K562 (cell line): ENCODE measurements around the gene PLD5. TPM values are rescaled to one million over a fixed set of nuclear protein-coding genes. Genes with fewer than 3 reads are reported as not detected.
A peak's percentile ranks its signal among the peaks of the same experiment; 100 is the strongest.

ENCODE experiments used
- ATAC-seq: fragments of 200-7000 bp; cut with Tn5 transposase; 3 replicates; pipeline ENCODE4 v1.9.1; 2020; ENCODE audit warnings: moderate library complexity
- BruUV-seq: library from RNA; stranded (reverse); fragments of 400-500 nt; replicated peaks from 2 replicates; lab custom pipeline; 2021; lab: Mats Ljungman, UMichigan
- CTCF ChIA-PET: fragments of 300-600 bp; formaldehyde crosslinking; extraction: SDS; loops from one replicate; lab custom pipeline; 2021; ENCODE audit warnings: low intra/inter-chr PET ratio; lab: Yijun Ruan, JAX
- POLR2A ChIA-PET: fragments of 300-600, 350-650 bp; sonication (Branson Sonifier 250); formaldehyde crosslinking; extraction: SDS; loops from one replicate; lab custom pipeline; 2021; ENCODE audit warnings: antibody characterized with exemption, inconsistent platforms; lab: Yijun Ruan, JAX
- DNase-seq, 4 experiments: peaks; one replicate each; pipeline versions ENCODE4 v3.0.0 to v3.0.0-alpha.2; 2011 to 2018; ENCODE audit warnings: low spot score in 3 of 4, mixed read lengths in 3 of 4; ENCODE audit errors: extremely low read depth in 1 of 4
- FAIRE-seq: peaks from 2 replicates; lab custom pipeline; 2011; peaks lifted over from hg19 to GRCh38; lab: Jason Lieb, UNC
- H2AFZ ChIP-seq: 2 replicates; pipeline ENCODE4 v1.6.0; 2011; ENCODE audit warnings: low read depth, low read length, control low read depth, inconsistent platforms
- H3K27ac ChIP-seq: fragments of 200-600 bp; 3 replicates; pipeline ENCODE4 v1.8.0; 2011; ENCODE audit warnings: low read depth, mild to moderate bottlenecking, control low read depth, inconsistent platforms, low read length, moderate library complexity, mixed read lengths; ENCODE audit errors: extremely low read depth
- H3K27me3 ChIP-seq, 2 experiments: fragments of 300-600 bp in 1 of 2; 2 replicates in 1 of 2; 3 replicates in 1 of 2; pipeline versions ENCODE4 v1.6.0 to v1.8.0; 2011; ENCODE audit warnings: inconsistent platforms in 2 of 2, low read length in 2 of 2, mild to moderate bottlenecking in 1 of 2, mixed read lengths in 1 of 2, moderate library complexity in 1 of 2; ENCODE audit not compliant: control insufficient read depth in 2 of 2, insufficient read depth in 2 of 2
- H3K36me3 ChIP-seq: fragments of 300-600 bp; 3 replicates; pipeline ENCODE4 v1.8.0; 2011; ENCODE audit warnings: mild to moderate bottlenecking, low read length, inconsistent platforms; ENCODE audit not compliant: control insufficient read depth, insufficient read depth
- H3K4me1 ChIP-seq, 2 experiments: fragments of 200-600 bp in 1 of 2; replicated peaks in 1 of 2; 2 replicates in 1 of 2; 3 replicates in 1 of 2; pipeline versions ENCODE4 v1.5.1 to v1.8.0; 2011; ENCODE audit warnings: inconsistent platforms in 2 of 2, low read length in 2 of 2, mild to moderate bottlenecking in 1 of 2, mixed read lengths in 1 of 2, moderate library complexity in 1 of 2; ENCODE audit not compliant: control insufficient read depth in 2 of 2, insufficient read depth in 2 of 2
- H3K4me2 ChIP-seq: 2 replicates; pipeline ENCODE4 v1.6.1; 2011; ENCODE audit warnings: low read length, control low read depth, inconsistent platforms, mixed read lengths; ENCODE audit not compliant: insufficient read depth
- H3K4me3 ChIP-seq: fragments of 200-600 bp; sonication (generic), shearing (Covaris generic); 2 replicates; pipeline ENCODE4 v1.5.1; 2016; ENCODE audit warnings: control low read depth, inconsistent platforms
- H3K79me2 ChIP-seq: fragments of 200-600 bp; 3 replicates; pipeline ENCODE4 v1.8.0; 2011; ENCODE audit warnings: low read length, inconsistent platforms; ENCODE audit not compliant: control insufficient read depth, insufficient read depth
- H3K9ac ChIP-seq, 2 experiments: 2 replicates each; pipeline versions ENCODE4 v1.6.0 to v1.6.1; 2011; ENCODE audit warnings: low read depth in 2 of 2, low read length in 2 of 2, control low read depth in 1 of 2, inconsistent platforms in 1 of 2, mild to moderate bottlenecking in 1 of 2, mixed read lengths in 1 of 2; ENCODE audit not compliant: insufficient read depth in 1 of 2
- H3K9me1 ChIP-seq: one replicate; pipeline ENCODE4 v1.6.0; 2011; ENCODE audit warnings: inconsistent platforms, mild to moderate bottlenecking, low read length, moderate library complexity; ENCODE audit not compliant: control insufficient read depth, insufficient read depth
- H3K9me3 ChIP-seq: replicated peaks from 2 replicates; pipeline ENCODE4 v1.5.1; 2011; ENCODE audit warnings: low read depth, low read length, inconsistent platforms; ENCODE audit not compliant: control insufficient read depth, insufficient read depth
- H4K20me1 ChIP-seq: replicated peaks from 2 replicates; pipeline ENCODE4 v1.6.1; 2011; ENCODE audit warnings: low read length, inconsistent platforms, mixed read lengths; ENCODE audit not compliant: control insufficient read depth, insufficient read depth
- DPF2 ChIP-seq: fragments of 450-650 bp; IDR thresholded peaks from 2 replicates; pipeline ENCODE4 v1.6.1; 2016
- HSF4 ChIP-seq: fragments of 250-450 bp; sonication (Bioruptor Pico); IDR thresholded peaks from 2 replicates; pipeline ENCODE4 v2.1.2; 2022; ENCODE audit warnings: mild to moderate bottlenecking, moderate library complexity, borderline replicate concordance
- JUND ChIP-seq, 2 experiments: IDR thresholded peaks; 2 replicates in 1 of 2; 3 replicates in 1 of 2; pipeline ENCODE4 v1.6.1; 2011; ENCODE audit warnings: borderline replicate concordance in 2 of 2, low read depth in 2 of 2, low read length in 2 of 2, improper control_type of control experiment in 1 of 2, missing biosample characterization in 1 of 2, missing genetic modification characterization in 1 of 2, missing genetic modification reagents in 1 of 2
- NBN ChIP-seq: fragments of 450-650 bp; IDR thresholded peaks from 2 replicates; pipeline ENCODE4 v1.6.1; 2016; ENCODE audit warnings: low read depth, mild to moderate bottlenecking
- NFIC ChIP-seq: fragments of 450-650 bp; IDR thresholded peaks from 2 replicates; pipeline ENCODE4 v1.6.1; 2017; ENCODE audit warnings: mild to moderate bottlenecking, inconsistent platforms
- SNIP1 ChIP-seq: fragments of 450-650 bp; IDR thresholded peaks from 2 replicates; pipeline ENCODE4 v1.7.1; 2017; ENCODE audit warnings: low read depth, mild to moderate bottlenecking
- SRSF3 ChIP-seq: fragments of 200-400 bp; formaldehyde crosslinking; IDR thresholded peaks from 2 replicates; pipeline ENCODE4 v1.6.1; 2016; ENCODE audit warnings: mild to moderate bottlenecking, low read length, moderate library complexity; ENCODE audit not compliant: insufficient read depth
- U2AF2 ChIP-seq: fragments of 200-400 bp; formaldehyde crosslinking; optimal IDR thresholded peaks from 2 replicates; pipeline ENCODE3; 2017; ENCODE audit warnings: low read depth, mild to moderate bottlenecking, low read length
- ZNF165 ChIP-seq: fragments of 250-450 bp; sonication (Bioruptor Pico); IDR thresholded peaks from 2 replicates; pipeline ENCODE4 v1.4.0; 2020; ENCODE audit warnings: borderline replicate concordance
- ZNF232 ChIP-seq: sonication (generic); formaldehyde crosslinking; IDR thresholded peaks from 2 replicates; pipeline ENCODE4 v1.8.0; 2022; ENCODE audit warnings: mild to moderate bottlenecking, missing genetic modification reagents
- WGBS: fragments of 100-300 bp; shearing (Covaris generic); methylation state at CpG from one replicate; pipeline ENCODE4 v1.1.6; 2016; ENCODE audit warnings: low coverage, mixed read lengths; ENCODE audit not compliant: insufficient coverage; ENCODE audit errors: missing lambda C conversion rate; 5-methylcytosine and 5-hydroxymethylcytosine counted together
- in situ Hi-C: fragments of 300-500 bp; cut with MboI; formaldehyde crosslinking; loops from 4 replicates; pipeline ENCODE4 v1.15.0; 2018; ENCODE audit warnings: inconsistent platforms, mixed read lengths
- intact Hi-C: fragments of 100-400 bp; cut with micrococcal nuclease; formaldehyde crosslinking; loops from 2 replicates; pipeline ENCODE4 v1.14.2; 2022
- polyA plus RNA-seq, 8 experiments: library from polyadenylated mRNA; depleted of rRNA in 4 of 8; stranded (reverse) in 5 of 8; unstranded in 3 of 8; fragments of >200 nt; fragmentation: Nextera tagmentation in 2 of 8; fragmentation: Illumina TruSeq in 1 of 8; extraction: Ambion mirVana in 2 of 8; extraction: Trizol in 1 of 8; gene quantifications; 2 replicates each; pipeline versions ENCODE4 v1.2.1 to v1.2.3, GENCODE V29; 2011 to 2014; ENCODE audit warnings: inconsistent platforms in 1 of 8, missing spikeins in 1 of 8
- total RNA-seq, 7 experiments: library from RNA; depleted of rRNA in 6 of 7; stranded (reverse); fragments of >200 nt in 6 of 7; fragmentation: Illumina TruSeq in 2 of 7; extraction: Trizol in 2 of 7; gene quantifications; 2 replicates each; pipeline versions ENCODE4 v1.2.1 to v1.2.3, GENCODE V29; 2011 to 2021; ENCODE audit warnings: low replicate concordance in 1 of 7
- TF ChIP-seq, protein P1 (sequence below): fragments of 250-450 bp; sonication (Bioruptor Pico); IDR thresholded peaks from 2 replicates; pipeline ENCODE4 v1.6.1; 2021; ENCODE audit warnings: mild to moderate bottlenecking

The PLD5 gene
- total and polyA plus RNA-seq, 9 of the 15 experiments (the other 6 are each of a cell fraction or from before 2014, with no cell fraction given): not detected

DNA sequence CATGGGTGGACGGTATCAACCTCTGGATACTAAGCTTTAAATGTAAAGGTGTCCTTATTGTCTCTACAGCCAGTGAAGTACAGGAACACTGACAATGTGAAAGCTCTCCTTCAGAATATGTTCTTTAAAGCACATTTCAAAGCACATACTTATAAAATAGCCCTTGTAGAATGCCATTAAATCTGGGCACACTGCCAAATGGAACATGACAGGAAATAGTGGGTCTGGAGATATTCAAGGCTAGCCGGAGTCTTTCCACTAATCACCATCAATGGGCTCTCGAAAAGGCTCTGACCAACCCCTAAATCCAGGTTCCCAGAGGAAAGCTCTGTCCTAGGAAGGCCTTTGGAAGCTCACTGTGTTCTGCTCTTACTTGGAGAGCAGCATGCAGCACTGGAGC, 46.6 kb downstream of the PLD5 start:
- Histone ChIP-seq H3K9ac (no peak overlapping the region), H3K9me1 (no peaks in the 10 kb centered on the region), H3K79me2 (no peaks in the 10 kb centered on the region), H3K9me3 (no peaks in the 10 kb centered on the region), H3K4me3 (no peak overlapping the region), H3K27ac (no peak overlapping the region), H3K36me3 (no peaks in the 10 kb centered on the region), H3K4me1 (no peaks in the 10 kb centered on the region), H2AFZ (no peak overlapping the region), H3K4me2 (no peak overlapping the region), H3K27me3 (no peaks in the 10 kb centered on the region), H4K20me1 (no peaks in the 10 kb centered on the region)
- ChIA-PET POLR2A (interaction anchor here (0.6 to 0.7 kb wide), 2 partner anchors 25 to 383 kb away, joined by 3 read pairs; no protein-coding TSS in a partner anchor), CTCF (no interaction called here)
- intact Hi-C loops: no loop called here
- TF ChIP-seq ZNF165 (no peak), SRSF3 (no peak), NBN (no peak), ZNF232 (CRISPR knock-in tag) (no peak), NFIC (peak; percentile 51; the same call in 1 of the 2 replicates), DPF2 (no peak)
- TF ChIP-seq, protein P1, sequence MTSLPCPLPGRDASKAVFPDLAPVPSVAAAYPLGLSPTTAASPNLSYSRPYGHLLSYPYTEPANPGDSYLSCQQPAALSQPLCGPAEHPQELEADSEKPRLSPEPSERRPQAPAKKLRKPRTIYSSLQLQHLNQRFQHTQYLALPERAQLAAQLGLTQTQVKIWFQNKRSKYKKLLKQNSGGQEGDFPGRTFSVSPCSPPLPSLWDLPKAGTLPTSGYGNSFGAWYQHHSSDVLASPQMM: no peak
- in situ Hi-C loops: no loop called here
- no TSS peak for BruUV-seq
- ATAC-seq (no peak), FAIRE-seq (no peak), DNase-seq (no peak)
- WGBS: 0% methylated on average over 3 of the region's 3 CpGs

DNA sequence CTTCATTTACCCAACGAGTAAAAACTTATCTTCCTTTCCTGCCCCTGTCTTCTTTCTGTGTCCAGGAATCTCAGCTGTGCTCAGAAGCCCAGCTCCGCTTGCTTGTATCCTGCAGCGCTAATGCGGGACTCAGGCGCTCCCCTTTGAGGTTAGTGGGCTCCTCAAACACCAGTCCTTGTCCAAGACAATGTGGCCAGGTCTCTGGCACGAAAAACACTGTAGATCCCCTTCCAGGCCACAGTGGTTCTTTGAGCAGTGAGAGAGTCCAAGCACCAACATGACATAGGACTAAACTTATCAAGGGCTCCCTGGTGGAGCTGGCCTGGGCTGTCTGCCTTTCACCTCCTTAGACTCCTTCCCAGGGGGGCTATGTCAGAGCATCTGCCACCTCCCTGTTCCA, 53.7 kb downstream of the PLD5 start:
- Histone ChIP-seq H3K27ac (no peak overlapping the region), H3K9me1 (no peaks in the 10 kb centered on the region), H3K27me3 (no peaks in the 10 kb centered on the region), H2AFZ (no peak overlapping the region), H3K4me1 (no peaks in the 10 kb centered on the region), H4K20me1 (no peaks in the 10 kb centered on the region), H3K4me2 (no peak overlapping the region), H3K4me3 (no peak overlapping the region), H3K36me3 (no peaks in the 10 kb centered on the region), H3K9ac (no peak overlapping the region), H3K79me2 (no peaks in the 10 kb centered on the region), H3K9me3 (no peaks in the 10 kb centered on the region)
- intact Hi-C loops (no loop called here), in situ Hi-C loops (loop anchor here (25.0 kb wide), 2 partner anchors 583 to 1792 kb away; no protein-coding TSS in a partner anchor)
- no TSS peak for BruUV-seq
- POLR2A ChIA-PET: no interaction called here
- CTCF ChIA-PET: no interaction called here
- ATAC-seq: no peak
- WGBS: 0% methylated on average over 6 of the region's 6 CpGs
- TF ChIP-seq JUND (IDR thresholded peaks at IDR 0.05; ENCODE audit: borderline replicate concordance, low read depth, low read length): no peak
- no peak for TF ChIP-seq JUND (tag; IDR thresholded peaks at IDR 0.05; ENCODE audit: borderline replicate concordance, low read depth, low read length)
- TF ChIP-seq HSF4 (CRISPR knock-in tag): no peak
- TF ChIP-seq U2AF2: no peak
- no peak for TF ChIP-seq SNIP1
- FAIRE-seq: no peak
- no peak for DNase-seq
